WTC11 (cell line): ENCODE data around the gene TMEM52B. TPM values are rescaled to one million over a fixed set of nuclear protein-coding genes. Genes with fewer than 3 reads are reported as not detected.
"Not testable (repeated sequence)": the region's sequence is repeated elsewhere in the genome, so short reads cannot be mapped to it uniquely, and the experiment has no call there.

Experiments used
- ATAC-seq: fragments of 200-7000 bp; cut with Tn5 transposase; 2 replicates; pipeline ENCODE4 v1.10.0; 2021; ENCODE audit warnings: mild to moderate bottlenecking, moderate library complexity
- CTCF ChIA-PET: fragments of 300-600 bp; sonication (Branson Sonifier 250); formaldehyde crosslinking; loops from one replicate; lab custom pipeline; 2021; ENCODE audit warnings: antibody characterized with exemption; lab: Charles Lee
- POLR2A ChIA-PET: fragments of 350-600 bp; sonication (Branson Sonifier 250); formaldehyde crosslinking; loops from one replicate; lab custom pipeline; 2021; ENCODE audit warnings: antibody characterized with exemption; lab: Charles Lee
- DNase-seq: peaks from one replicate; pipeline ENCODE4 v3.0.0; 2021; ENCODE audit warnings: low spot score
- H3K27ac Mint-ChIP-seq: 2 replicates; pipeline ENCODE4 v1.8.0; 2021; ENCODE audit warnings: mixed read lengths
- H3K27me3 Mint-ChIP-seq: 2 replicates; pipeline ENCODE4 v1.8.0; 2021; ENCODE audit warnings: low read depth, mild to moderate bottlenecking, moderate library complexity, mixed read lengths
- H3K36me3 Mint-ChIP-seq: 2 replicates; pipeline ENCODE4 v1.8.0; 2021; ENCODE audit warnings: mixed read lengths
- H3K4me1 Mint-ChIP-seq: 2 replicates; pipeline ENCODE4 v1.8.0; 2022; ENCODE audit warnings: mixed read lengths
- H3K4me3 Mint-ChIP-seq: 2 replicates; pipeline ENCODE4 v1.8.0; 2021; ENCODE audit warnings: mild to moderate bottlenecking, moderate library complexity, mixed read lengths
- H3K9me3 Mint-ChIP-seq: 2 replicates; pipeline ENCODE4 v1.8.0; 2021; ENCODE audit warnings: mixed read lengths
- ETV6 ChIP-seq: sonication (generic); formaldehyde crosslinking; IDR thresholded peaks from 2 replicates; pipeline ENCODE4 v1.8.1; 2022; ENCODE audit warnings: mild to moderate bottlenecking, missing genetic modification reagents
- FOXJ3 ChIP-seq: sonication (generic); formaldehyde crosslinking; IDR thresholded peaks from 2 replicates; pipeline ENCODE4 v1.9.0; 2021; ENCODE audit warnings: missing genetic modification reagents, mild to moderate bottlenecking, borderline replicate concordance
- IRF2 ChIP-seq: sonication (generic); formaldehyde crosslinking; IDR thresholded peaks from 2 replicates; pipeline ENCODE4 v1.8.0; 2022; ENCODE audit warnings: low read depth, missing genetic modification reagents, borderline replicate concordance
- JAZF1 ChIP-seq: fragments of 250-450 bp; sonication (Bioruptor Pico); IDR thresholded peaks from 2 replicates; pipeline ENCODE4 v1.9.0; 2021; ENCODE audit warnings: moderate library complexity, mild to moderate bottlenecking, inconsistent platforms
- MAX ChIP-seq: sonication (generic); formaldehyde crosslinking; IDR thresholded peaks from 2 replicates; pipeline ENCODE4 v1.8.0; 2022; ENCODE audit warnings: mild to moderate bottlenecking, missing genetic modification reagents
- SMAD3 ChIP-seq: sonication (generic); formaldehyde crosslinking; IDR thresholded peaks from 2 replicates; pipeline ENCODE4 v1.8.0; 2022; ENCODE audit warnings: missing genetic modification reagents, mild to moderate bottlenecking, borderline replicate concordance
- STAT6 ChIP-seq: sonication (generic); formaldehyde crosslinking; conservative IDR thresholded peaks from 2 replicates; pipeline ENCODE4 v1.8.1; 2023; ENCODE audit warnings: mild to moderate bottlenecking, low read depth, missing genetic modification reagents, moderate library complexity
- USF2 ChIP-seq: sonication (generic); formaldehyde crosslinking; IDR thresholded peaks from 2 replicates; pipeline ENCODE4 v1.8.1; 2023; ENCODE audit warnings: mild to moderate bottlenecking, missing genetic modification reagents, moderate library complexity
- ZNF121 ChIP-seq: sonication (generic); formaldehyde crosslinking; IDR thresholded peaks from 2 replicates; pipeline ENCODE4 v1.8.0; 2023; ENCODE audit warnings: missing genetic modification reagents
- ZNF396 ChIP-seq: fragments of 250-450 bp; sonication (Bioruptor Pico); IDR thresholded peaks from 2 replicates; pipeline ENCODE4 v1.8.0; 2021; ENCODE audit warnings: mild to moderate bottlenecking, moderate library complexity, borderline replicate concordance
- ZNF425 ChIP-seq: fragments of 250-450 bp; sonication (Bioruptor Pico); conservative IDR thresholded peaks from 2 replicates; pipeline ENCODE4 v1.9.0; 2021; ENCODE audit warnings: mild to moderate bottlenecking
- total RNA-seq: library from RNA; stranded (reverse); gene quantifications from 3 replicates; pipeline ENCODE4 v1.2.3, GENCODE V29; 2021

Gene TMEM52B
- total RNA-seq, 1 experiment from 2014 or later = not detected

GRCh38 chr12:10182354-10183049 lies 3.7 kb downstream of the TMEM52B start (continued):
- TF ChIP-seq FOXJ3 = no peak
- TF ChIP-seq, all 79 proteins: peak for 0

- no peak for TF ChIP-seq ZNF425 (CRISPR knock-in tag)
- TF ChIP-seq JAZF1 (CRISPR knock-in tag) = no peak
- no peak for TF ChIP-seq ZNF396 (CRISPR knock-in tag)
- no peak for TF ChIP-seq ETV6
- TF ChIP-seq MAX (CRISPR knock-in tag) = no peak
- Mint-ChIP-seq H3K4me1 (peaks cover 11% of the 10 kb centered on the region), H3K9me3 (no peaks in the 10 kb centered on the region), H3K4me3 (no peak overlapping the region), H3K27ac (no peak overlapping the region), H3K36me3 (no peaks in the 10 kb centered on the region), H3K27me3 (peaks cover 3% of the 10 kb centered on the region; the same call in 1 of the 2 replicates)
- CTCF ChIA-PET = no interaction called here
- POLR2A ChIA-PET = no interaction called here
- ATAC-seq (no peak), DNase-seq (no peak)
Observed at GRCh38 chr12:10184261-10184843, 5.5 kb downstream of the TMEM52B start.

- Mint-ChIP-seq H3K36me3 (no peaks in the 10 kb centered on the region), H3K4me3 (no peak overlapping the region), H3K9me3 (no peaks in the 10 kb centered on the region), H3K27ac (no peak overlapping the region), H3K27me3 (peaks cover 4% of the 10 kb centered on the region; the same call in 1 of the 2 replicates), H3K4me1 (peaks cover 16% of the 10 kb centered on the region)
- TF ChIP-seq STAT6 (CRISPR knock-in tag) = no peak
- TF ChIP-seq IRF2 (CRISPR knock-in tag) = no peak
- POLR2A ChIA-PET = no interaction called here
- ATAC-seq = no peak
- CTCF ChIA-PET = no interaction called here
- DNase-seq = no peak
Observed at GRCh38 chr12:10186299-10186698, 7.5 kb downstream of the TMEM52B start.

- H3K9me3 Mint-ChIP-seq, CTCF ChIA-PET, ATAC-seq, H3K27me3 Mint-ChIP-seq, H3K4me3 Mint-ChIP-seq, DNase-seq, H3K27ac Mint-ChIP-seq, H3K36me3 Mint-ChIP-seq: not testable (repeated sequence)
- peaks cover 21% of the 10 kb centered on the region for H3K4me1 Mint-ChIP-seq
- POLR2A ChIA-PET = interaction anchor here (0.6 kb wide), 2 partner anchors 131 to 353 kb away, joined by 4 to 7 read pairs; no protein-coding TSS in a partner anchor
Observed at GRCh38 chr12:10186958-10187357, 8.1 kb downstream of the TMEM52B start.

- no peak for ATAC-seq
- Mint-ChIP-seq H3K27me3 (peaks cover 4% of the 10 kb centered on the region; the same call in 1 of the 2 replicates), H3K36me3 (no peaks in the 10 kb centered on the region), H3K9me3 (no peaks in the 10 kb centered on the region), H3K4me3 (no peak overlapping the region)
- ChIA-PET POLR2A (no interaction called here), CTCF (interaction anchor here (0.7 to 3.2 kb wide), 3 partner anchors 18 to 37 kb away, joined by 3 to 25 read pairs (median 3); no protein-coding TSS in a partner anchor)
- no peak for TF ChIP-seq MAX (CRISPR knock-in tag)
- no peak for TF ChIP-seq USF2
- TF ChIP-seq SMAD3 (CRISPR knock-in tag) = no peak
- no peak for TF ChIP-seq ZNF121 (CRISPR knock-in tag)
- TF ChIP-seq, all 79 proteins: peak for 0
- no peak overlapping the region for H3K27ac Mint-ChIP-seq
- H3K4me1 Mint-ChIP-seq = peaks cover 17% of the 10 kb centered on the region
- no peak for DNase-seq
Observed at GRCh38 chr12:10189653-10190052, 10.8 kb downstream of the TMEM52B start.
